NCI-H146 treated with DMSO at 0.1 percent for 48 hours (cell line): ENCODE results near the gene MIOS.

ENCODE experiments used
- DNase-seq: peaks from one replicate; lab custom pipeline; 2025; ENCODE audit not compliant: unreplicated experiment; lab: John Stamatoyannopoulos, UW

MIOS gene

DNA sequence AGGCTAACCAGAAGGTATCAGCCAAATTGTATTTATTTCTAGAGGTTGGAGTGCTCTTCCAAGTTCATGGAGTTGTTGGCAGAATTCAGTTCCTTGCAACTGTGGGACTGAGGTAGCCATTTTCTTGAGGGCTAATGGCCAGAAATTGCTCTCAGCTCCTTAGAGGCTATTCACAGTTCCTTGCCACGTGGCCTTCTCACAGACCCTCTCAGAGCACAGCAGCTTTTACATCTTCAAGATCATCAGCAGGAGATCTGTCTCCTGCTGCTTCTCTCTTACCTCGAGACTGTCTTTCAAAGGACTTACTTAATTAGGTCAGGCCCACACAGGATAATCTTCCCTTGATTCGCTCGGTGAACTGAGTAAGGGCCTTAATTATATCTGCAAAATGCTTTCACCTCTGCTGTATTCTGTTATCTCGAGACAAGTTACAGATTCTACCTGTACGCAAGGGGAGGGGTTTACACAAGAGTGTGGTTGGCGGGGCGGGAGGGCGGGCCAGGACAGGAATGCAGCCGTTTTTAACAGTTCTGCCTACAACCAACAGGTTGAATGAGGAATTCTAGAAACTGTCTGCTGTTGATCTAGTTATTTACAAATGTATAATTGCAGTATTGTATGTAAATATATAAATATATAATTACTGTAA is 15.0 kb downstream of the MIOS start:
- DNase-seq, result no peak

DNA sequence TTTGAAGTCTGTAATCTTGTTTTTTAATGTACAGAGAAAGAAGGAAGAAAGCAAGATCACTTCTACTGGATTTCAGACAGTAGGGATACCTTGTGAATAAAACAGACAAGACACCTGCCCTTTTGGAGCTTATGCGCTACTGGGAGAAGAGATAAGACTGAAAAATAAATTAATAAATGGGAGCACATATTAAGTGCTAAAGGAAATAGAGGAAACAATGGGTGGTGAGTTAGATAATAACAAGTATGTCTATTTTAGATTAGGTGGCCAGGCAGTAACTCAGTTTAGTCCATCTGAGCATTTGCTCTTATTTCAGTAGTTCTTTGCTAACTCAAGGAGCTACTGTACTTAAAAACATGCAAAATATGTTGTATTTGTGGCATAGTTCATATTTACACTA is 15.9 kb downstream of the MIOS start:
- no peak for DNase-seq

DNA sequence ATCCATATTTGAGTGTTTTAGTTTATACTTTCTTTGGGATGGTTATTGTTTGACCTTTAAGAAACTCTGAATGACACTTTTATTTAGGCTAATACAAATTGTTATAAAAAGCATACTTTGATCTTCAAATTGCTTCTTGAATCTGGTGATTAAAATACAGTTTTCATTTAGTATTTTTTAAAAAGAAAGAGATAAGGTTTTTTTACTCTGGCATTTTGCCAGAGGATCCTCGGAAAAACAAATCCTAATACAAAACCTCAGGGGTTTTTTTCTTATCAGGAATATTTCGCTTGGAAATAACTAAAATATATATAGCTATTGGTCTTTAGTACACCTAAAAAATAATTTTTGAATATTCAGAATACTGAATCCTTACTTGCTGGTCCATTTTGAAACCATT is 17.0 kb downstream of the MIOS start:
- no peak for DNase-seq

DNA sequence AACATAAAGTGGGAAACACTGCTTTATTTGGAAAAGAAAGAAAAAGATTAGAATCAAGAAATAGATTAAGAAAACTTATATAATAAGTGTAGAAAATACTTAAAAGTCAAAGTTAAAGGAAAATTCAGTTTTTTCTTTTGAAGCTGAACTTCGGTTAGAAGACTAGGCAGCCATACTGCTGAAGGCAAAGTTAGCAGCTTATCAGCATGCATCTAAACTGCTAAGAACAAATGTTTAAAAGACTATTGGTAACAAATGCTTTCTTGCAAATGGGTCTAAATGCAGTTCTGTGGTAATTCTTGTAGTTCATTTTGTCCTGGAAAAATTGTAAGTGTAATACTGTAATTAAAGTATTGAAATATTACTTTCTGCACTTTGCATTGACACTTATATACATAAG is 18.0 kb downstream of the MIOS start:
- DNase-seq, result no peak

DNA sequence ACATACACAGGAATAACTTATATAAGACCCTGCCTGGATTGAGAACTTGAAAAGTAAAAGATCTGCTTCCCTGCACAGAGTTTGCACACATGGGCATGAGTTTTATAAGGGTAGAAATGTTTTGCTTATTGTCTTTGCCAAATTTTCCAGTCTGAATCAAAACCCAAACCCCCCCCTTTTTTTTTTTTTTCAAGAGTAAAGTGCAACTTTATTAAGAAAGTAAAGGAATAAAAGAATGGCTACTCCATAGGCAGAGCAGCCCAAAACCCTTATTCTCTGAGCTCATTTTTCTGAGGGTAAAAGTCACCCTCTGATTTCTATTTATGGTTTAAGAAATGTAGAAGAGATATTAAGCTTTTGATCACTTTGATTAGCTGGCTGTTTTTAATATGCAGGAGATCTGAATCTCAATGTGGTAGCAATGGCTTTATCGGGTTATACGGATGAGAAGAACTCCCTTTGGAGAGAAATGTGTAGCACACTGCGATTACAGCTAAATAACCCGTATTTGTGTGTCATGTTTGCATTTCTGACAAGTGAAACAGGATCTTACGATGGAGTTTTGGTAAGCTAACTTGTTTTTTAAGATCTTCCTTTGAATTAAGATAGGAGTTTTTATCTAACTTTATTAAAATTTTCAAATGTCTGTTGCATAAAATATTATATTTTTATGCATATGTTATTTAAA is 18.7 kb downstream of the MIOS start:
- DNase-seq, result peak; percentile 76

DNA sequence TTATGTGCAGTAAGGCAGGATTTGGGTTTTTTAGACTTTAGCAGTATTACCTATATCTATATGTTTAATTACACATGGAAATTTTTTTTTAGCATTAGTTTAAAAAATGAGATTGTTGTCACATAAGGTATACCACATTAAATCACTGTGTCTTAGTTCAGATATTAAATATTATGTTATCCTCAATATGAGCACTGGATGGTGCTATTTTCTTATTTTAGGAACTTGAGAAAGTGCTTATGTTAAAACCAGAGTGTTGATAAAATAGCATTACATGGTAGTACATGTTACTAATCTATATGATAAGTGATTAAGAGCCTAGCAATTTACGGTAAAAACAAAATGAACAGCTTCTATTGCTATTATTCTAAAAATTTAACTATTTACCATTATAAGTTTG is 28.8 kb downstream of the MIOS start:
- DNase-seq, result no peak

DNA sequence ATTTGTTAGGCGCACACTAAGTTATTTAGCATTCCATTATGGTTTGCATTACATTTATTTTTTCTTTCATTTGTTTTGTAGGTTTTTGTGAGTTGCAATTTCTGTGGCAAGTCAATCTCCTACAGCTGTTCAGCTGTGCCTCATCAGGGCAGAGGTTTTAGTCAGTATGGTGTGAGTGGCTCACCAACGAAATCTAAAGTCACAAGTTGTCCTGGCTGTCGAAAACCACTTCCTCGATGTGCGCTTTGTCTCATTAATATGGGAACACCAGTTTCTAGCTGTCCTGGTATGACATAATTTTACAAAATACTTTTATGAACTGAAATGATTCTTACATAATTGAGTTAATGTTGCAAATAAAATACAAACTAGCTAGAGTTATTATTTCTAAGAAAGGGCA is 29.5 kb downstream of the MIOS start:
- DNase-seq, result no peak

DNA sequence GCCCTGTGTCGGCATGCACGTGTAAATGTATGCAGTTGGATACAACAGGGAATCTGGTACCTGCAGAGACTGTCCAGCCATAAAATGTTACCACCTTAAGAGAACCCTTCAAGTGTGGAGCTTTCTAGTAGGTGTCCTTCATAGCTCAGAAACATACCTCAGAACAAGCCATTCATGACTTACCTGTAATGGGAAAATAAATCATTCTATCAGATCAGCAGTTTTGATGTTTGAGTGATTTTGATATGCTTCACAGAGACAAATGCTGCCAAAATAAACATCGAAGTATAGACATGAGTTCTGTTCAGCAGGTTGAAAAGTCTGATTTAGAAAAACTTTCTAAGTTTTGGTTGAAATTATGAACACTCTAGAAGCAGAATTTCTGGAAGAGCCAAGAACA is 40.3 kb downstream of the MIOS start:
- DNase-seq, result no peak

DNA sequence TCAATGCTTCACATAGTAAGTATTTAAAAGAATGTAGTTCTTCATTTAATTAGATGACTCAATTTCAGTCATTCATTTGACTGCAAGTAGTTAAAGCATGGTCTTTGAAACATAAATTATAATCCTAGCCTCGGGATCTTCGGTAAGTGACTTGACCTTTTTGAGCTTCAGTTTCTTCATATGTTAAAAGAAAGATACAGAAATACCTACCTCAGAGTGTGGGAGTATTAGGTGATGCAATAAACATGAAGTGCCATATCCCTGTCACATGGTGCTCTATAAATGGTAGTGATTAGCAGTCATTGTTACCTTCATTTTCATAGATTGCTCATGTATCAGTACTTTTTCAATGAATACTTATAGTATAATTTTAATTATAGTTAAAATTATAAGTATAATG is 42.6 kb downstream of the MIOS start:
- no peak for DNase-seq

DNA sequence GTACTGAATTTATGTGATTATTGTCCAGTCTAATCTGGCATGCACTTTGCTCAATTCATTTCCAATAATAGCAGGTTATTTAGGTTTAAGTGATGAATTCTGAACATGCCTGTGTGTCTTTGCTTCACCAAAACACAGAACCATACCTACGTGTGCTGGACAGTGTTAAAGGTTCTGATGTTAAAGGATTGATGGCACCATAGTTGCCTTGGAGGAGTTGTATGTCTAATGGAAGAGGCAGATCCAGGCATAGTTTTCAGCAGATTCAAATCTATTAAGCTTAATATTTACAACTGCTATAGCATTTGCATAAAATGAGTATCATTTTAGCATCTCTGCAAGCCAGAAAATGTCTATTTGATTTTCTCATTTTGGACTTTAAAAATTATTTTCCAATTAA is 45.8 kb downstream of the MIOS start:
- no peak for DNase-seq

DNA sequence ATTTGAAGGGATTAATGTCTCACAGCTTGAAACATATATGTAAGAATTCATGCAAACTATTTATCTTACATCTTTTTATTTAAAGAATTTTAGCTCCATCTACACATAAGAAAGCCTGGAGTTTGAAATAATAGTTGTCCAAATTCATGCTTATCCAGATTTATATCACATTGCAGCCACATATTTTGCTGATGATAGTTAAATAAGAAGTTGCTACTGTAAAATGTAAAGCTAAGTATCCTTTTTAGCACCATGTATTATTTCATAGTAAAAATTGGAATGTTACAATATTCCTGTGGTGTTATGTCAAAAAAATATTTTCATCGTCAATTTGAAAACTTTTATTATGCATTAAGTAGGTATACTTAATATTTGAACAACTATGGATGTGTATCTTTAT is 46.5 kb downstream of the MIOS start:
- DNase-seq, result no peak

DNA sequence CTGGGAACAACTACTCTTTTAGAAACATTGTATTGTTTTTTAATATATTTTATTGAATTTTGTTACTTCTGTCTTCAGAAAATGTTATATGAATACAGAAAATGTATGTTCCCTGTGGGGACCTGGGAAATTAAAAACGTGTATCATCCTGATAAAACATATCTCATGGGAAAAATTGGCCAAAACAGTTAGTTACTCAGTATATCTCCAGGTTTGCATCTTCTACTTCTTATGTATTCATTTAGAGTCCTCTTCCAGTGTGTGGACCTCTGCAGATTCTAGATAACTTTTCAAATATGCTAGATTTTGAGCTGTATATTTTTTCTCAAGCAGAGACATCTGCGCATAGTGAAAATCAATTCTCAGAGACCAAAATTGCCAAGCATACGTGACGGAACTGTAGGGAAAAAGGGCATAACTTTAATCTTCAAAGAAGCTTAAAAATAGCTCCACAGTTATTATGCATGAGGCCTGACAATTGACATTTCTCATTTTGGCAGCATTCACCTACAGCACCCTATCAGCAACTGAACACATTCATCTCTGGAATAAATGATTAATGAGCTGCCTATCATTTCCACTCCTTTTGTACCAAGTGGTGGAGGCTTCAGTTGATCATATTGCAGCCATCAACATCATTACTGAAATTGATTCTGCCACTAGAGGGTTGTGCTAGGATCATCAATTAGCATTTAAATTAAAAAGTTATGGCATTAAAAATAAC is 47.5 kb downstream of the MIOS start:
- DNase-seq, result no peak

DNA sequence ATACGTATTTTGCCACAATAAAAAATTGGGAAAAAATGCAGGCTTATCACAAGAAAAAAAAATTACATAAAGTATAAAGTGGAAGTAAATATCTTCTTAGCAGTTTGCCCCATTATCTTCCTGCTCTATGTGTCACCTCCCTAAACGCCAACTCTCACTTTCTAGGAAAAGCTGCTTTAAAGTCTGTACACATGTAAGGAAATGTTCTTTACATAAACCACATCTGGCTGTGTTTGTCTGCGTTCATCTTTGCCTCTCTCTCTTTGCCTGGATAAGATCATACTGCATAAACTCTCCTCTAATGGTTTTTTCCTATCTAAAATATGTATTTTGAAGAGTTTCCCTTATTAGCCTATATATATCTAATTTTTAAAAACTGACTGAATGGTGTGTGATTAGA is 50.9 kb downstream of the MIOS start:
- no peak for DNase-seq

DNA sequence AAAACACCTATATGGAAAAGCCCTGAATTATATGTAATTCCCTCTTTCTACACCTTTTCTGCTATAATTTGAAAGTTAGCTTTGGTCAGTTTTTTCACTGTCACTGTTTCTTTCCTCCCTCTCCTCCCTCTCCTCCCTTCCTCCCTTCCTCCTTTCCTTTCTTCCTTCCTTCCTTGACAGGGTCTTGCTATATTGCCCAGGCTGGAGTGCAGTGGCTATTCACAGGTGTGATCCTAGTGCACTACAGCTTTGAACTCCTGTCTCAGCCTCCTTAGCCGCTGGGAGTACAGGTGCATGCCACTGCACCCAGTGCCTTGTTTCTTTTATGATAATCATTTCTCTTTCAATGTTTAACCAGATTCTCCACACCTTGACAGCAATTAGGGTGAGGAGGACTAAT is 51.7 kb downstream of the MIOS start:
- no peak for DNase-seq

DNA sequence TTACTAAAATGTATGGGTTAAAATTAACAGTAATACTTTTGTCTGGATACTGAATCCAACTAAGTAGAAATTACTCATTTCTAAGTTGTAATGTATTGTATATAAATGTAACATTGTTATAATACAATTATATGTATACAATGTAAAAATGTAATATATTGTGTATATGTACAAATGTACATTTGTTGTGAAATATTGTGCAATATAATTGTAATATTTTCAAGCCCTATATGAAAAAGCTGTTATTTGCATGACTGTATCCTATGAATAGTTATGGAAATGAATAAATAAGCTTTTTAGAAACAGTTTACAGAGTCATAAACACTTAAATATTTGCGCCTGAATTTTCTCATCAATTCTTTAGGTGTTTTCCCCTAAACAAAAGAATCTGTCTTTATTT is 53.6 kb downstream of the MIOS start:
- no peak for DNase-seq

DNA sequence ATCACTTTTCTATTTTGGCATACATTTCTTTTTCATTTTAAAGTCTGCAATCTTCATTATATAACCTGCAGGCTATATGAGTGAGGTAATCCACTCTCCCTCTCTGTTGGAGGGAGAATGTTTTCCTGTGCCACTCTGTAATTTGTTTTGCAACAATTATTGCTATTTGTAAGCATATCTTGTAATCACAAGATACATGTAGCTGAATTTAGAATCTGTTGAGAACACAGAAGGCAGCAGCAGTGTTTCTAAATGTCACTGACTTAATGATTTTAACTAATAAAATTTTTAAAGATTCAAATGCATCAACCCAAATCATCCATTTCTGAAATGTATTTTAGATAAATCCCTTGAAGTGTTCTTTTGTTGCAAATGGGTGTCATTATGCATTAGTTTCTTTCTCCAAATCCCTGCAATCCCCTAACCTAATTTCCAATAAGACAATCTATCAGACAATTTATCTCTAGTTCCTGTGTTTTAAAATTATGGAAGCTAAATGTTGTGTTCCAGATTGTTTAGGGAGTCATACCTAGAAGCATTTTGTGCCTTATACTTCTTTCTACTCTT is 54.0 kb downstream of the MIOS start:
- DNase-seq, result no peak

DNA sequence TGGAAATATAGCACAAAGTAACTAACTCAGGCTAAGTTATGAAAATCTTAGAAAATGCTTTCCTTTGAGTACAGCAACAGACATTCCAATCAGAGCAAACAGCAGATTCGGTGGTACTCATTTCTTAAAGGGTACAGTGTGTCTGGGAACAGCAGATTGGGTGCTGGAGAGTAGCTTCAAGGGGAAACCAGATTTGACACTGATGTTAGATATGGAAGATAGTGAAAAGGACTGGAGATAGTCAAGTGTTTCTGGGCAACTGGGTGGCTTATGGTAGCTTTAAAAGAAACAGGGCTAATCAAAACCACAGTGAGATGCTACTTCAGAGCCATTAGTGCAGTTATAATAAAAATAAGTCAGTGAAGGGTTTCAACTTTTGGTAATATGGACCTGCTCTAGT is 61.8 kb downstream of the MIOS start:
- no peak for DNase-seq

DNA sequence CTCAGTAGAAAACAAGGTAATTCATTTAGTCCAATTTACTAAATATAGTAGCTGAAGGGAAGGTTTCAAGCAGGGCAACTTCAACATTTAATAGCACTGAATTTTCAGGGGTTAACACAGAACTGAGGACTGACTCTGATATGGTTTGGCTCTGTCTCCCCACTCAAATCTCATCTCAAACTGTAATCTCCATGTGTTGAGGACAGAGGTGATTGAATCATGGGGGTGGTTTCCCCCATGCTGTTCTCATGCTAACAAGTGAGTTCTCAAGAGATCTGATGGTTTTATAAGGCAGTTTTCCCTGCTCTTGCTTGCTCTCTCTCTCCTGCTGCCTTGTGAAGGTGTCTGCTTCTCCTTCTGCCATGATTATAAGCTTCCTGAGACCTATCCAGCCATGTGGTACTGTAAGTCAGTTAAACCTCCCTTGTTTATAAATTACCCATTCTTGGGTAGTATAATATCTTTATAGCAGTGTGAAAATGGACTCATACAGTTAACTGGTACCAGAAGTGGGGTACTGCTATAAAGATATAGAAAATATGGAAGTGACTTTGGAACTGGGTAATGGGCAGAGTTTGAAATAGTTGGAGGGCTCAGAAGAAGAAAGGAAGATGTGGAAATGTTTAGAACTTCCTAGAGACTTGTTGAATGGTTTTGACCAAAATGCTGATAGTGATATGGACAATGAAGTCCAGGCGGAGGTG is 64.1 kb downstream of the MIOS start:
- DNase-seq, result no peak

DNA sequence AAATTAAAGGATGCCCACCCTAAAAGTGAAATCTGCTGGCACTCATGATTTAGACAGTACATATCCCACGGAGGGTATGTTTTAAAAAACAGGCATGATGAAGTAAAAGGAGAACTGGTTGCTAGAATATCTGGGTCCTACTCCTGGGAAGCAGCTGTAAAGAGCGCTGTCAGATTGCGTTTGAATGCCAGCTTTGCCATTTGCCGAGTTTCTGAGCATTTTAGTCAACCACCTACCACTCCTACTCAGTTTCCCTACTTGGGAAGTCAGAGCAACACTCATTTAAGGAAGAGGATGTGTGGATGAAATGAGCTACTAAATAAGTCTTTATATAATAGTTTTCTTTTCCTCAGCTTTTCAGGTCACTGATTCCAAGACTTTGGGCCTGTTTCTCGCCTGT is 72.7 kb downstream of the MIOS start:
- DNase-seq, result peak; percentile 2

DNA sequence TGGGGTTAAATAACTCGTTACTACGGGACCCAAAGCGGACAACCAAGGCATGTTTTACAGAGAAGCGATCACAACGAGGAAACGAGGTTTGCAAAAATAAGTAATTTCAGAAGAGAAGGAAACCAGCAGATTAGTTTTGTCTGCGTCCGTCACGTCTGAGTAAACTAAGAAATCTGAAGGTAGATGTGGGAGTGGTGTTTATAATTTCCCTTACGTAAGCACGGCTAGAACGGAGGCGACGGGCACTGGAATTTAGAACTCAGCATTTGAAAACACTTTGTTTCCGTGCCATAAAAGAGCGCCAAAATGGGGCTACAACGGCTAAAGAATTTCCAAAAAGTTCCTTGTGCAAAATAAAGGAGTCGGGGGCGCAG is 73.2 kb downstream of the MIOS start:
- DNase-seq, result peak; percentile 19
